Lung (tissue), 12 donors: ENCODE measurements around the gene CTSZ. TPM values are rescaled to one million over a fixed set of nuclear protein-coding genes. Genes with fewer than 3 reads are reported as not detected.

Experiments
- ATAC-seq: fragments of 200-7000 bp; cut with Tn5 transposase; one replicate; pipeline ENCODE4 v1.9.1; 2020; ENCODE audit warnings: moderate number of reproducible peaks; ENCODE audit not compliant: insufficient read depth, low FRiP score
- DNase-seq, 3 donors: peaks; one replicate each; pipeline ENCODE4 v3.0.0-alpha.2; 2013 to 2017
- H3K27ac ChIP-seq, 2 donors: one replicate each; pipeline ENCODE4 v1.5.1; 2013; ENCODE audit warnings: mild to moderate bottlenecking in 2 of 2, moderate library complexity in 2 of 2, control low read depth in 1 of 2, inconsistent platforms in 1 of 2, low read depth in 1 of 2, low read length in 1 of 2
- H3K27me3 ChIP-seq, 3 donors: one replicate each; pipeline ENCODE4 v1.5.1; 2013; ENCODE audit warnings: low read length in 2 of 3; ENCODE audit not compliant: control insufficient read depth in 3 of 3, insufficient read depth in 3 of 3
- H3K36me3 ChIP-seq, 4 donors: one replicate each; pipeline ENCODE4 v1.5.1; 2013; ENCODE audit warnings: low read length in 4 of 4, mild to moderate bottlenecking in 1 of 4, moderate library complexity in 1 of 4; ENCODE audit not compliant: control insufficient read depth in 4 of 4, insufficient read depth in 4 of 4
- H3K4me1 ChIP-seq, 5 donors: one replicate each; pipeline ENCODE4 v1.5.1; 2013; ENCODE audit warnings: low read length in 5 of 5, mild to moderate bottlenecking in 2 of 5, moderate library complexity in 1 of 5; ENCODE audit not compliant: control insufficient read depth in 5 of 5, insufficient read depth in 5 of 5
- H3K4me3 ChIP-seq: one replicate; pipeline ENCODE4 v1.5.1; 2013; ENCODE audit warnings: mild to moderate bottlenecking, control low read depth, moderate library complexity
- H3K9ac ChIP-seq, 2 donors: one replicate each; pipeline ENCODE4 v1.5.1; 2013; ENCODE audit warnings: low read length in 2 of 2, control low read depth in 1 of 2; ENCODE audit not compliant: insufficient read depth in 1 of 2
- H3K9me3 ChIP-seq, 4 donors: one replicate each; pipeline ENCODE4 v1.5.1; 2013; ENCODE audit warnings: low read length in 3 of 4, mild to moderate bottlenecking in 1 of 4, moderate library complexity in 1 of 4; ENCODE audit not compliant: control insufficient read depth in 4 of 4, insufficient read depth in 3 of 4
- WGBS, 2 donors: extraction: QIAGEN DNeasy Blood & Tissue Kit; methylation state at CpG; one replicate each; pipeline ENCODE4 v1.1.7; 2013; 5-methylcytosine and 5-hydroxymethylcytosine counted together
- polyA plus RNA-seq, 2 donors: library from polyadenylated mRNA; stranded (reverse); fragments of 200-250 nt; gene quantifications; one replicate each; pipeline ENCODE4 v1.2.1, GENCODE V29; 2013
- total RNA-seq, 2 donors: library from RNA; depleted of rRNA in 1 of 2; stranded (reverse); fragments of >200 nt in 1 of 2; gene quantifications; one replicate each; pipeline ENCODE4 v1.2.1, GENCODE V29; 2014 to 2021
- TF ChIP-seq, protein P1 (sequence below): IDR thresholded peaks from 2 replicates; pipeline ENCODE4 v1.5.1; 2012; ENCODE audit warnings: mild to moderate bottlenecking; ENCODE audit errors: control extremely low read depth, extremely low read depth
- donor health status: control.
- donor health status: control.
- donor health status: Bipolar disorder and iron deficiency.
- donor health status: healthy.
- donor health status: DM: yes; HTN: yes; CAD: no.

The CTSZ gene
- total and polyA plus RNA-seq, 4 donors, result 105 to 558 (median 291) TPM

DNA sequence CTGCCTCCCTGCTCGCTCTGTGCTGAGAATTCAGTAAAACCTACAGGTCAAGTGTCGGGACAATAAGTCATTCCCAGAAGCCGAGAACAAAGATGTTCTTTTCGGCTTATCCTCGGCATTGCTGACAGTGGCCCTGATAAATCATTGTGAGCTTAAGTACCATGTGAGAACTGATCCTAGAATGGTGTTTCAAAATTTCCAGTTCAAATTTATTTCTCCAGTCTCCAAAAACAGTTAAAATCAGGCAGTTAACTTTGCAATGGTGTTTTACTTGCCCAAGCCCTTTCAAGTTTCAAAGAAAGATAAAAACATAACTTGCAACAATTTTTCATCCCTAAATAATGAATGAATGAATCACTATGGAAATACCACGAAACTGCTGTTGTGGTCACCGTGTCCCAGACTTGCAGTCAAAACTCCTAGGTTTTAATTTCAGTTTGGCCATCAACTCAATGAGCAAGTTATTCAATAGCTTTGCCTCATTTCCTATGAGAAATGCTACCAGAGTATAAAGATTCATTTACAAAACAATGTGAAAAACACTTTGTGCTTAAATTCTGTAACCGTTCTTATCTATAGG, 20.8 kb upstream of the CTSZ start:
- DNase-seq (no peak), ATAC-seq (no peak)
- Histone ChIP-seq H3K4me1 (peaks cover 0 to 25% (median 13%) of the 10 kb centered on the region in 5 donors), H3K9me3 (no peaks in the 10 kb centered on the region), H3K36me3 (peaks cover 18 to 29% (median 21%) of the 10 kb centered on the region in 4 donors), H3K9ac (no peak overlapping the region), H3K27ac (no peak overlapping the region), H3K27me3 (no peaks in the 10 kb centered on the region), H3K4me3 (no peak overlapping the region)
- 87 to 92% methylated on average over 8 of the region's 8 CpGs for WGBS, 2 donors
- TF ChIP-seq, protein P1, sequence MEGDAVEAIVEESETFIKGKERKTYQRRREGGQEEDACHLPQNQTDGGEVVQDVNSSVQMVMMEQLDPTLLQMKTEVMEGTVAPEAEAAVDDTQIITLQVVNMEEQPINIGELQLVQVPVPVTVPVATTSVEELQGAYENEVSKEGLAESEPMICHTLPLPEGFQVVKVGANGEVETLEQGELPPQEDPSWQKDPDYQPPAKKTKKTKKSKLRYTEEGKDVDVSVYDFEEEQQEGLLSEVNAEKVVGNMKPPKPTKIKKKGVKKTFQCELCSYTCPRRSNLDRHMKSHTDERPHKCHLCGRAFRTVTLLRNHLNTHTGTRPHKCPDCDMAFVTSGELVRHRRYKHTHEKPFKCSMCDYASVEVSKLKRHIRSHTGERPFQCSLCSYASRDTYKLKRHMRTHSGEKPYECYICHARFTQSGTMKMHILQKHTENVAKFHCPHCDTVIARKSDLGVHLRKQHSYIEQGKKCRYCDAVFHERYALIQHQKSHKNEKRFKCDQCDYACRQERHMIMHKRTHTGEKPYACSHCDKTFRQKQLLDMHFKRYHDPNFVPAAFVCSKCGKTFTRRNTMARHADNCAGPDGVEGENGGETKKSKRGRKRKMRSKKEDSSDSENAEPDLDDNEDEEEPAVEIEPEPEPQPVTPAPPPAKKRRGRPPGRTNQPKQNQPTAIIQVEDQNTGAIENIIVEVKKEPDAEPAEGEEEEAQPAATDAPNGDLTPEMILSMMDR, result no peak

DNA sequence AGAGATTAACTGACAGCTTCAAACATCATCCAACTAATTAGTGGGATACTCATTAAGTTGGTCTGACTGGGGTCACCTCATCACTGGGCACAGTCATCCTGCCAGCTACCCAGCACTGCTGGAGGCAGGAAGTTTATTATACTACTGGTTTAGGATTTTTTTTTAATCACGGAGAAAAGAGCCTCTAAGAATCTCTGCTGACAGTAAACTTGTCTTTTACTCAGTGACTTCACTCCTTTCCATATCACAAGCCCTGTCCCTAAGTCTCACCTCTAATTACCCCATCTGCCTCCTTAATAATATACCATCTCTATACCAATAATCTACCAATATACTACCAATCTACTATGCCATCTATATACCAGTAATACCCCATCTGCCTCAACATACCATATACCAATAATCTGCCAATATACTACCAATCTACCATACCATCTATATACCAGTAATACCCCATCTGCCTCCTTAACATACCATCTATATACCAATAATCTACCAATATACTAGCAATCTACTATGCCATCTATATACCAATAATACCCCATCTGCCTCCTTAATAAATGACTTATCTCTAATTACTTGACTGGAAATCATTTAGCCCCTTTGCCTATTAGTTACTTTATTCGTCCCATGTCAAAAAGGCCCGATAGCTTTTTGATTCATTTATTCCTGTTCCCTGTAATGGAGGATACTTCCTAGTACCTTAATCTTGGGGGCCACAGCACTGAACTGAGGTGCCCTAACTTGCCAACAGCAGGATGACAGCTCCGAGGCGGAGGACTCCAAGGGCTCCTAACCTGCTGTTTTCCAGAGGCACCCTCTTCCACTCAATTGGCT, 20.1 kb upstream of the CTSZ start:
- peaks cover 18 to 32% (median 22%) of the 10 kb centered on the region in 4 donors for H3K36me3 ChIP-seq
- no peaks in the 10 kb centered on the region for H3K27me3 ChIP-seq
- TF ChIP-seq, protein P1, result no peak
- 86 to 89% methylated on average over 5 of the region's 5 CpGs for WGBS, 2 donors
- no peak overlapping the region for H3K9ac ChIP-seq
- peaks cover 0 to 22% (median 13%) of the 10 kb centered on the region in 5 donors for H3K4me1 ChIP-seq
- DNase-seq (no peak), ATAC-seq (no peak)
- H3K9me3 ChIP-seq, result no peaks in the 10 kb centered on the region
- H3K4me3 ChIP-seq, result no peak overlapping the region
- H3K27ac ChIP-seq, result no peak overlapping the region

DNA sequence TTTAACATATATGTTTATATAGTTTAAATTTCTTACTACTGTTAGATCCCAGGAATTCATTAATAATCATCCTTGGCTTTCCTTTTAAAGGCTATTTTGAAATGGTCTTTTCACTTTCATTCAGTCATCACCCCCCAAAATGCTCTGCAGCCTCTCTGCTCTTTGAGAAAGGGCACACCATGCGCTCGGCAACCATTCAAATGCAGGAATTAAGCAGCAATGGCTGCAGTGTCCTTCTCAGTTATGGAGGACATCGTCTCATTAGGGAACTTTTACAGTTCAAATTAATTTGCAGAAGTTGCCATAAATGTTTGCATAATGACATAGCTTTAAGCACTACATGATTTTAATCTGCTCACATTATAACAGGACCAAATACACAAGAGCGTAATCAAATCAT, 18.5 kb upstream of the CTSZ start:
- Histone ChIP-seq H3K9ac (no peak overlapping the region), H3K36me3 (peaks cover 18 to 32% (median 21%) of the 10 kb centered on the region in 4 donors), H3K27me3 (no peaks in the 10 kb centered on the region), H3K4me3 (no peak overlapping the region), H3K4me1 (peaks cover 0 to 10% (median 8%) of the 10 kb centered on the region in 5 donors), H3K9me3 (no peaks in the 10 kb centered on the region), H3K27ac (no peak overlapping the region)
- TF ChIP-seq, protein P1, result no peak
- no peak for DNase-seq
- 92 to 94% methylated on average over 4 of the region's 4 CpGs for WGBS, 2 donors
- no peak for ATAC-seq
